Activated naive CD4-positive, alpha-beta T cell treated with anti-CD3 and anti-CD28 coated beads, Interleukin-2, amount 50 U/mL, for 24 hours (primary cell): ENCODE results near the gene KLK3.
"Not testable (repeated sequence)": the region's sequence is repeated elsewhere in the genome, so short reads cannot be mapped to it uniquely, and the experiment has no call there.

Experiments
- H3K27ac Mint-ChIP-seq: one replicate; pipeline ENCODE4 v1.8.0; 2021; ENCODE audit warnings: mild to moderate bottlenecking, mixed read lengths
- H3K27me3 Mint-ChIP-seq: one replicate; pipeline ENCODE4 v1.8.0; 2021; ENCODE audit warnings: mixed read lengths
- H3K36me3 Mint-ChIP-seq: one replicate; pipeline ENCODE4 v1.8.0; 2021; ENCODE audit warnings: mixed read lengths
- H3K4me1 Mint-ChIP-seq: one replicate; pipeline ENCODE4 v1.8.0; 2021; ENCODE audit warnings: mixed read lengths
- H3K4me3 Mint-ChIP-seq: one replicate; pipeline ENCODE4 v1.8.0; 2021; ENCODE audit warnings: mild to moderate bottlenecking, mixed read lengths
- H3K9me3 Mint-ChIP-seq: one replicate; pipeline ENCODE4 v1.8.0; 2021; ENCODE audit warnings: mixed read lengths

KLK3 gene

DNA sequence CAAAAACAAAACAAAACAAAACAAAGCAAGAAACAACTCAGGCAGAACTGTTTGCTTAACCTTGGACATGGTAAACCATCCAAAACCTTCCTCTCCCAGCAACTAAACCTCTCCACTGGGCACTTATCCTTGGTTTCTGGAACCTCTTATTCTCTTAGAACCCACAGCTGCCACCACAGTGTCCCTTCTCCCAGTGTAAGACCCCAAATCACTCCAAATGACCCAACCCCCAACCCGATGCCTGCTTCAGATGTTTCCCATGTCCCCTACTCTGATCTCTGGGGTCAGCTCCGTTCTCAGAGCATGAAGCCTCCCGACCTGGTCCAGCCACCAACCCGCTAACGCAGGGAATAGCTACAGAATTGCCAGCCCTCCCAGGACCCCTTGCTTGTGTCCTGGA is 19.5 kb downstream of the KLK3 start:
- Mint-ChIP-seq H3K4me1 (no peaks in the 10 kb centered on the region), H3K9me3 (no peaks in the 10 kb centered on the region), H3K36me3 (no peaks in the 10 kb centered on the region), H3K27ac (no peak overlapping the region), H3K4me3 (no peak overlapping the region), H3K27me3 (peaks cover 23% of the 10 kb centered on the region)

DNA sequence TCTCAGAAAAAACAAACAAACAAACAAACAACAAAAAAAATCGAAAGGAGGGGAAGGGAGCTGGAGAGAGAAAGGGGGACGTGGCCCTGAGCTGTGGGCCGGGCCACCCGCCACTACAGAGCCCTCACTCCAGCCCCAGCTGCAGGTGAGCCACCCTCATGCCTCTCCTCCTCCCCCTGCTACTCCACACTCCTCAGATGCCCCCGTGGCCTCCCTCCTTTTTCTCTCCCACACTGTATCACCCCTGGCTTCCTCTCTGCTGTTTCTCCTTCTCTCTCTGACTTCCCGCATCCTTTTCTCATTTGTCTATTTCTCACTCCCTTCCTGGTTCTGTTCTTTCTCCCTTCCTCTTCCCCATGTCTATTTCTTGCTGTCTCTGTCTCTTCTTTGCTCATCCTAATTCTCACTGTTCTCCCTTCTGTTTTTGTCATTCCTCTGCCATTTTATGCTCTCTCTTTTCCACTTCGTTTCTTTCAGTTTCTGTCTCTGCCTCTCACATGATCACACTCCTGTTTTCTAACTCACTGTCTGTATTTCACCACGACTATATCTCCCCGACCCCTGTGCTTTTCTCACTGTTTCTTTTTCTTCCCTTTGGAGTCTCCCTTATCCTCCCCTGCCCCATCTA is 21.2 kb downstream of the KLK3 start:
- Mint-ChIP-seq H3K9me3 (no peaks in the 10 kb centered on the region), H3K27me3 (peaks cover 23% of the 10 kb centered on the region), H3K27ac (no peak overlapping the region), H3K4me3 (no peak overlapping the region), H3K36me3 (no peaks in the 10 kb centered on the region), H3K4me1 (no peaks in the 10 kb centered on the region)

DNA sequence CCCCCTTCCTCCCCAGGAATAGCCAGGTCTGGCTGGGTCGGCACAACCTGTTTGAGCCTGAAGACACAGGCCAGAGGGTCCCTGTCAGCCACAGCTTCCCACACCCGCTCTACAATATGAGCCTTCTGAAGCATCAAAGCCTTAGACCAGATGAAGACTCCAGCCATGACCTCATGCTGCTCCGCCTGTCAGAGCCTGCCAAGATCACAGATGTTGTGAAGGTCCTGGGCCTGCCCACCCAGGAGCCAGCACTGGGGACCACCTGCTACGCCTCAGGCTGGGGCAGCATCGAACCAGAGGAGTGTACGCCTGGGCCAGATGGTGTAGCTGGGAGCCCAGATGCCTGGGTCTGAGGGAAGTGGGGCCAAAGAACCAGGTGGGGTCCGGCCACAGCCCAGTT is 21.7 kb downstream of the KLK3 start:
- Mint-ChIP-seq H3K4me1 (no peaks in the 10 kb centered on the region), H3K36me3 (no peaks in the 10 kb centered on the region), H3K9me3 (no peaks in the 10 kb centered on the region), H3K27me3 (peaks cover 18% of the 10 kb centered on the region), H3K4me3 (no peak overlapping the region), H3K27ac (no peak overlapping the region)

DNA sequence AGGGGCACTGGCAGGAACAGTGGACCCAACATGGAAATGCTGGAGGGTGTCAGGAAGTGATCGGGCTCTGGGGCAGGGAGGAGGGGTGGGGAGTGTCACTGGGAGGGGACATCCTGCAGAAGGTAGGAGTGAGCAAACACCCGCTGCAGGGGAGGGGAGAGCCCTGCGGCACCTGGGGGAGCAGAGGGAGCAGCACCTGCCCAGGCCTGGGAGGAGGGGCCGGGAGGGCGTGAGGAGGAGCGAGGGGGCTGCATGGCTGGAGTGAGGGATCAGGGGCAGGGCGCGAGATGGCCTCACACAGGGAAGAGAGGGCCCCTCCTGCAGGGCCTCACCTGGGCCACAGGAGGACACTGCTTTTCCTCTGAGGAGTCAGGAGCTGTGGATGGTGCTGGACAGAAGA is 22.6 kb downstream of the KLK3 start:
- Mint-ChIP-seq H3K27me3 (peaks cover 19% of the 10 kb centered on the region), H3K36me3 (no peaks in the 10 kb centered on the region), H3K4me3 (no peak overlapping the region), H3K27ac (no peak overlapping the region), H3K9me3 (no peaks in the 10 kb centered on the region), H3K4me1 (no peaks in the 10 kb centered on the region)

DNA sequence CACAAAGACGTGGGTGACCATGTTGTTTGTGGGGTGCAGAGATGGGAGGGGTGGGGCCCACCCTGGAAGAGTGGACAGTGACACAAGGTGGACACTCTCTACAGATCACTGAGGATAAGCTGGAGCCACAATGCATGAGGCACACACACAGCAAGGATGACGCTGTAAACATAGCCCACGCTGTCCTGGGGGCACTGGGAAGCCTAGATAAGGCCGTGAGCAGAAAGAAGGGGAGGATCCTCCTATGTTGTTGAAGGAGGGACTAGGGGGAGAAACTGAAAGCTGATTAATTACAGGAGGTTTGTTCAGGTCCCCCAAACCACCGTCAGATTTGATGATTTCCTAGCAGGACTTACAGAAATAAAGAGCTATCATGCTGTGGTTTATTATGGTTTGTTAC is 24.1 kb downstream of the KLK3 start:
- Mint-ChIP-seq H3K27me3 (peaks cover 19% of the 10 kb centered on the region), H3K27ac (no peak overlapping the region), H3K9me3 (no peaks in the 10 kb centered on the region), H3K4me3 (no peak overlapping the region), H3K36me3 (no peaks in the 10 kb centered on the region), H3K4me1 (no peaks in the 10 kb centered on the region)

DNA sequence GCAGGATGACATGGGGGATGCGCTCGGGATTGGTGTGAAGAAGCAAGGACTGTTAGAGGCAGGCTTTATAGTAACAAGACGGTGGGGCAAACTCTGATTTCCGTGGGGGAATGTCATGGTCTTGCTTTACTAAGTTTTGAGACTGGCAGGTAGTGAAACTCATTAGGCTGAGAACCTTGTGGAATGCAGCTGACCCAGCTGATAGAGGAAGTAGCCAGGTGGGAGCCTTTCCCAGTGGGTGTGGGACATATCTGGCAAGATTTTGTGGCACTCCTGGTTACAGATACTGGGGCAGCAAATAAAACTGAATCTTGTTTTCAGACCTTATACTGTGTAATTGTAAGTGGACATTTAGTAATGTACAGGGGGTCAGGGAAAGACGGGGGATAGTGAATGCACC is 25.5 kb downstream of the KLK3 start:
- no peaks in the 10 kb centered on the region for H3K4me1 Mint-ChIP-seq
- H3K27ac Mint-ChIP-seq = no peak overlapping the region
- H3K9me3 Mint-ChIP-seq = no peaks in the 10 kb centered on the region

DNA sequence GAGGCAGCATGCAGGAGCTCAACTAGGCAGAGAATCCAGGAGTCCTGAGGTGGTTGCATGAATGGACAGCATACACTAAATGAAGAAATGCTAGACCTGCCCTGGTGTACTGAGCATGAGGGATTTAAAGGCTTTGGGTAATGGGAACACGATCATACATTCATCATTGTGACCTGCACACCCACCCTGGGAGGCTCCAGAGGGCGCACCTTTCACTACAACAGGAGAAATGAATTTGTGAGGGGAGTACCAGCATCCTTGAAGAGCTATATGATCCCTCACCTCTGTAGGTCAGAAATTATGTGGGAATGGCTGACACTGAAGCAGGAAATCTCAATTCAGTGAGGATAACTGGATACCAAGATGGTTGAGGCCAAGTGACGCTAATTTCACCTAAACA is 27.5 kb downstream of the KLK3 start:
- no peak overlapping the region for H3K27ac Mint-ChIP-seq
- H3K36me3 Mint-ChIP-seq = no peaks in the 10 kb centered on the region
- peaks cover 29% of the 10 kb centered on the region for H3K27me3 Mint-ChIP-seq
- H3K4me3 Mint-ChIP-seq = no peak overlapping the region
- H3K4me1 Mint-ChIP-seq = no peaks in the 10 kb centered on the region
- no peaks in the 10 kb centered on the region for H3K9me3 Mint-ChIP-seq

More for the DNA sequence above, 25.5 kb downstream of the KLK3 start:
- Mint-ChIP-seq H3K36me3 (no peaks in the 10 kb centered on the region), H3K27me3 (peaks cover 20% of the 10 kb centered on the region), H3K4me3 (no peak overlapping the region)

DNA sequence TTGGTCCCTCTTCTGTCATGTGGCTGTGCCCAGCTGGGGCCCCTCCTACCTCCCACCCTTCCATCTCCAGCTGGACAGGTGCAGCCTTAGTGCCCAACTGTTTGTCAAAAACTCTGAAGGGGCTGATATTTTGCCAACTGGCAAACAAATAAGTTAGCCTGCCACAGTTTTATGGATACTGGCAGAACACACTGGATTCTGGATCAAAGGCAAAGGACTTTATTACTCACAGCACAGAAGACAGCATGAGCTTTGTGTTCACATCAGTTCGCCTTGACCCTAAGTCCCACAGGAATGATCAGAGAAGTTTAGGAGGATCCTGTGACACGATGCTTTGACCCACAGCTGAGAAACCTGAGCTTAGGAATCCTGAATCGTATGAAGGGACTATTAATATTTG is 34.9 kb downstream of the KLK3 start:
- Mint-ChIP-seq H3K9me3 (no peaks in the 10 kb centered on the region), H3K4me3 (no peak overlapping the region), H3K27ac (no peak overlapping the region), H3K27me3 (peaks cover 24% of the 10 kb centered on the region), H3K36me3 (no peaks in the 10 kb centered on the region), H3K4me1 (no peaks in the 10 kb centered on the region)

DNA sequence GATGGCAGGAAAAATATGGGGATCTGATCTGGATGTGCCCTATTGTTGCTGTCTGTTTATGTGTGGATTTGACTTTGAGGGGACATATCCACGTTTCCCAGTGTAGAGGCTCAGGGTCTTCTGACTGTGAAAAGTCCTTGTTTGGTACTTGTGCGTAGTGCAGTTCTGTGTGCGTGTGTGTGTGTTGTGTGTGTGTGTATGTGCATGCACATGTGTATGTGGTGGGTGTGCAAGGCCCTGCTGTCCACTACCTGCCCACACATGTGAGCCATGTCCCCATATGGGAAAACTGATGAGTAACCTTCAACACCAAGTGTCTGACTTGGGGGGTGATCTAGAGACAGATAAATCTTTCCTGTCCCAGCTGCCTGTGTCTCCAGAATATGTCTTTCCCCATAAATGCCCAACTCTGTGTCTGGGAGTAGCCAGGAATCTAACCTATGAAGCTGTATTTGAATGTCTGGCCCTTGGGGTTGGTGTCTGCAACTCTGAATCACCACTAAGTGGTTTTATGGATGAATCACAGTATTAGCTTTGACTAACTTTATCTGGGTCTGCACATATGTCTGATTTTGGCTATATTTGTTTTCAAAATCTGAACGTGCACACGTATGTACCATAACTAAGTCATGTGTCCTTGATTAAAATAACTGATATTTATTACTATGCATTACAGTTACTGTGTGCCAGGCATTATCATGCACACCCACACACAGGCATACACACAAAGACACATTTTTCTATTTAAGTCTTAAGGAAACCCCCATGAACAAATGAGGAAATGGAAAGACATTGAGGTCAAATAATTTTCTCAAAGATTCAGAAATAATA is 35.9 kb downstream of the KLK3 start:
- Mint-ChIP-seq H3K9me3 (no peaks in the 10 kb centered on the region), H3K4me1 (no peaks in the 10 kb centered on the region), H3K27ac (no peak overlapping the region), H3K36me3 (no peaks in the 10 kb centered on the region), H3K4me3 (no peak overlapping the region), H3K27me3 (peaks cover 24% of the 10 kb centered on the region)

DNA sequence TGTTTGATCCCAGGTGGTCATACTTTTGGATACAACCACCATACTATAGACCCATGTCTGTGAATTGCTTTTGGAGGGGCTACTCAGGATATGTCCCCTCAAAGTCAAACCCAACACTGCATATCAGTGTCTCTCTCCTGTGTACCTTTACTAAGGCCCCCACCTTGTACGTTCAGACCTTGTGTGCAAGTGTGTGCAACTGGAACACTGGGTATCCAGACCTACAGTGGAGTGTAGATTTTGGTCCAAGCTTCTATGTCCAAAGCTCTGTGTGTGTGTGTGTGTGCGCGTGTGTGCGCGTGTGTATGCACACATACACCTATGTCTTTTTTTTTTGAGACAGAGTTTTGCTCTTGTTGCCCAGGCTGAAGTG is 36.5 kb downstream of the KLK3 start:
- Mint-ChIP-seq H3K4me1 (no peaks in the 10 kb centered on the region), H3K27me3 (peaks cover 22% of the 10 kb centered on the region), H3K27ac (no peak overlapping the region), H3K36me3 (no peaks in the 10 kb centered on the region), H3K4me3 (no peak overlapping the region), H3K9me3 (no peaks in the 10 kb centered on the region)

DNA sequence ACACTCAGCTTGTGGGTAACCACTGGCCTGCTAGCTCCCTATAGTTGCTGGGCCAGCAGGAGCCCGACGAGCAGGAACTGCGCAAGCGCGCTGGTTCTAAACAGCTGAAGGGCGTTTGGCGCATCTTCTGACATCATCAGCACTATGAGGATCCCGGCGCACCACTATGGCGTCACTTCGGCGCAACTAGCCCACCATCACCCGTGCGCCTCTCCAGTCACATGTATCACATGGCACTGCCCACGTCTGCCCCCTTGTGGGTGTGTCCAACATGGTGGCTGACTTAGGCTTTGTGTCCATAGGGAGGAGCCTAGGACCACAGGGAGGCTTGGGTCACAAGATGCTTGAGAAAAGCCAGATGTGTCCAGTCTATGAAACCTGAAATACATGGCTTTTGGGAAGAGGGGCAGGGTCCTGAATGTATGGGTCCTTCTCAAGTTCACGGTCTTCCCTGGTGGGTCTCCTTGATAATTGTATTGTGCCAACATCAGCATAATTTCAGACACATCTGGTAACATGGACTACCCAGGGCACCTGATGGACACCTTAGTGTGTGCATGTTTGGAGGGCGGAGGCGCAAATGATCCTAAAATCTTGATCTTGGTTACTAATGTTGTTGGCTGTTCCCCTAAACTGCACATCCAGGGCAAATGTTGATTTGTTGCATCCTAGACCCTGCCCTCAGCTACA is 38.5 kb downstream of the KLK3 start:
- Mint-ChIP-seq H3K9me3 (no peaks in the 10 kb centered on the region), H3K4me3 (no peak overlapping the region), H3K36me3 (no peaks in the 10 kb centered on the region), H3K27me3 (peaks cover 15% of the 10 kb centered on the region), H3K4me1 (no peaks in the 10 kb centered on the region), H3K27ac (no peak overlapping the region)

DNA sequence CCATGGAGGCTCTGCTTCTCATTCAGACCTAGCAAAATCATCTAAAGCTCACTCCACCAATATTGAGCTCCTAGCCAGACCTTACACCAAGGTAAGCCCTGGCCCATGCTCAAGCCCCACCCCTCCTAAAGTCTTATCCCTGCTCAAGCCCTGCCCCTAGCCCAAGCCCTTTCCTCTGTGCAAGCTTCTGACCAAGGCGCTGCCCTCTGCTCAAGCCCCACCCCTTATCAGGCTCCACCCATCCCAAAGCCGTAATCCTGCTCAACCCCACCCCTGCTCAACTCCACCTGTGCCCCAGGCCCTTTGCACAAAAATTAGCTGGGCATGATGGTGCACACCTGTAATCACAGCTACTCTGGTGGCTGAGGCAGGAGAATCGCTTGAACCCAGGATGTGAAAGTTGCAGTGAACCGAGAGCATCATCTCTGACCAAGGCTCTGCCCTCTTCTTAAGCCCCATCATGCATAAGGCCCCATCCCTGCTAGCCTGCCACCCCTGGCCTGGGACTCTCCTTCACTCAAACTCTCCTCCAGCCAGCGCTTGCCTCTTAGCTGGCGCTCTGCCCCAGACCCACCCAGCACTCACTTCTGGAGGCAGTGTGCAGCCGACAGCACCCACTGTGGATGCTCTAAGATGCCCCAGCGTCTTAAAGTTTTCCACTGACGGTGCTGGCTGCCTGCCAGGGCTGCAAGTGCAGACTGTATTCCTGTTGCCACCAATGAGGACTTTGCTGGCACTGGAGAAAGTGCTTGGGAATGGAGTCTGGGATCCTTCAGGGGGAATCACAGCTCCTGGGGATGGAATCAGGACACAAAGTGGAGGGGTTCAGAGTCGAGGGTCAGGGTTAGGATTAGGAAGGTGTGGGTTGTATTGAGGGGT is 40.0 kb downstream of the KLK3 start:
- Mint-ChIP-seq H3K9me3 (no peaks in the 10 kb centered on the region), H3K36me3 (no peaks in the 10 kb centered on the region), H3K4me3 (no peak overlapping the region), H3K27ac (no peak overlapping the region), H3K27me3 (peaks cover 11% of the 10 kb centered on the region), H3K4me1 (no peaks in the 10 kb centered on the region)

DNA sequence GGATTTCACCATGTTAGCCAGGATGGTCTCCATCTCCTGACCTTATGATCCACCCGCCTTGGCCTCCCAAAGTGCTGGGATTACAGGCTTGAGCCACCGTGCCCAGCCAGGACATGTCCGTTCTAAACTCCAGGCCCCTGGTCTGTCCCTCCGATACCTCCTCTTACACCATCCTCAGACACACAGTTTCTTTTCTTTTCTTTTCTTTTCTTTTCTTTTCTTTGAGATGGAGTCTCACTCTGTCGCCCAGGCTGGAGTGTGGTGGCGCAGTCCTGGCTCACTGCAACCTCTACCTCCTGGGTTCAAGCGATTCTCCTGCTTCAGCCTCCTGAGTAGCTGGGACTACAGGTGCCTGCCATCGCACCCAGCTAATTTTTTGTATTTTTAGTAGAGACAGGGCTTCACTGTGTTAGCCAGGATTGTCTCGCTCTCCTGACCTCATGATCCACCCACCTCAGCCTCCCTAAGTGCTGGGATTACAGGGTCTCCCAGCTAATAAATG is 41.4 kb downstream of the KLK3 start:
- not testable (repeated sequence) for H3K27me3 Mint-ChIP-seq, H3K36me3 Mint-ChIP-seq, H3K9me3 Mint-ChIP-seq, H3K4me3 Mint-ChIP-seq, H3K27ac Mint-ChIP-seq, H3K4me1 Mint-ChIP-seq

DNA sequence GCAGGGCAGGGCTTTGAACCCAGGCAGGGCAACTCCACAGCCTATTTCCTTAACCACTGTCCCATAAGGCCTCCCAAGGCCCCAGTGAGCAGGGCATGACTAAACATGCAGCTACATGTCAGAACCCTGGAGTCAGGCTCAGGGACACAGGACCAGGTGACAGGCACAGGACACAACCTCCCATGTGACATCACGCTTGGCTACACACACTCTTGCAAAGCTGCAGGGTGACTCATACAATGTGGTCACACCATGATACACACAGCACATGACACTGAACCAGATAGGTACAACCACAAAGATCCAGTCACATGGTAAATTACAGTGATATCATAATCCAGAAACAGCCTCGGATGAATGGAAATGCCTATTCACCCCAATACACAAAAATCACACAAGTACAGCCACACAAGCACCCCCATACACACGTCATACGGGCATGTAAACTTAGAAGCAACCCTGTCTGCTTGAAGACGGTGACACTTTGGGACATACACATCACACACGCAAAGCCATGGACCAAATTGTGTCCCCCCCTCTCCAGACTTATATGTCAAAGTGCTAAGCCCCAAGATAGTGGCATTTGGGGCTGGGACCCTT is 42.0 kb downstream of the KLK3 start:
- H3K27me3 Mint-ChIP-seq = peaks cover 10% of the 10 kb centered on the region
- H3K9me3 Mint-ChIP-seq = no peaks in the 10 kb centered on the region
- no peaks in the 10 kb centered on the region for H3K4me1 Mint-ChIP-seq
- H3K36me3 Mint-ChIP-seq = no peaks in the 10 kb centered on the region
- no peak overlapping the region for H3K4me3 Mint-ChIP-seq
- H3K27ac Mint-ChIP-seq = no peak overlapping the region

DNA sequence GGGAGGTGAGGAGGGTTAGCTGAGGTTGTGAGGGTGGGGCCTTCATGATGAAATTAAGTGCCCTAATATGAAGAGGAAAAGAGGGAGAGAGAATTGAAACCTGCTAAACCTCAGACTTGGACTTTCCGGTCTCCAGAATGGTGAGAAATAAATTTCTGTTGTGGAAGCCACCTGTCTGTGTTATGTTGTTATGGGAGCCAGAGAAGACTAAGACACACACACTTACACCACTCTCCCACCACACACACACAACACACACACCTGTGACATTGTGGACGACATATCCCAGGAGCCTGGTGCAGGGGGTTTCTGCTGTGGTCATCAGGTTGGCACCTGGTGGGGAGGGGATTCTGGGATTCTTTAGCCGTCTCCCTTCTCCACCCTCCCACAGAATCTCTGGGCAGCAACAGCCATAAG is 42.5 kb downstream of the KLK3 start:
- Mint-ChIP-seq H3K27me3 (peaks cover 10% of the 10 kb centered on the region), H3K36me3 (no peaks in the 10 kb centered on the region), H3K27ac (no peak overlapping the region), H3K4me1 (no peaks in the 10 kb centered on the region), H3K9me3 (no peaks in the 10 kb centered on the region), H3K4me3 (no peak overlapping the region)
